Activated CD4-positive, alpha-beta T cell treated with anti-CD3 and anti-CD28 coated beads for 48 hours (primary cell): ENCODE measurements around the gene BCOR.

Experiments used
- DNase-seq: peaks from one replicate; pipeline ENCODE4 v3.0.0-alpha.2; 2020

BCOR gene

GRCh38 chrX:40061871-40062524, 35.8 kb downstream of the BCOR start:
- no peak for DNase-seq

DNA sequence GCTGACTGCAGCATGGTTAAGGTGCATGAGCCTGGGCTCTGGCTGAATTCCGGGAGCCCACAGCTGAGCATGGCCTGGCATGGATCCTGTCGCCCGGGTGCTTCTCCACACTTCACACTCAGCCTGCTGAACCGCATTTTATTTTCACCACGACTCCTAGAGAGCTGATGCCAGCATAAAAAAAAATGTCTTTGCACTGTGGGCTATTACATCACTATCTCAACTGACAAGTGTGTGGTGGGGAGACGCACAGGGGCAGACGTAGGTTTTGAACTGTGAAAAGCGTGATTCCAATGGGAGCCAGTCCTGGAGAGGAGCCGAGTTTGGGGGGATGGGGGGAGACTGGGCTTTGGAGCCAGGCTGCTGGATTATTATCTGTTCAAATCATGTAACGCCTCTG, 36.8 kb downstream of the BCOR start:
- DNase-seq, result no peak

GRCh38 chrX:40060356-40060845, 37.4 kb downstream of the BCOR start:
- no peak for DNase-seq

- no peak for DNase-seq
These were observed 39.0 kb downstream of the BCOR start for GRCh38 chrX:40058719-40059118.

DNA sequence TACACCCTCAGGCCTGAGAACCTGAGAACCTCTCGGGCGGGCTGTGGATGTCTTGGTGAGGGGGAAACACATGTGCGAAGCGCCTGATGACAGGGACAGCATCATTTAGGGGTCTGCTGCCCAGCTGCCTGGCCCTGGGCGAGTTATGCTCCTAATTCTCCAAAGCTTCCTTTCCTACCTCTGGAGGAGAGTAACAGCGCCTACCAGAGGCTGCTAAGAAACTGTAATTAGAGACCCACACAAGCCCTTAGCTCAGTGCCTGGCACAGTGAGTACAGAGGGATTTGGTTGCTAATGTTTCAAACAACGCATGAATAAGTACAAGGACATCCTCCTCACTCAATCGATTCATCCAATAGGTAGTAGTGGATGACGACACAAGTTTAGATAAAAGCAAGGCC, 40.4 kb downstream of the BCOR start:
- no peak for DNase-seq

- DNase-seq, result no peak
These were observed 41.3 kb downstream of the BCOR start for GRCh38 chrX:40056420-40056819.

GRCh38 chrX:40055495-40055894, 42.3 kb downstream of the BCOR start:
- no peak for DNase-seq

DNA sequence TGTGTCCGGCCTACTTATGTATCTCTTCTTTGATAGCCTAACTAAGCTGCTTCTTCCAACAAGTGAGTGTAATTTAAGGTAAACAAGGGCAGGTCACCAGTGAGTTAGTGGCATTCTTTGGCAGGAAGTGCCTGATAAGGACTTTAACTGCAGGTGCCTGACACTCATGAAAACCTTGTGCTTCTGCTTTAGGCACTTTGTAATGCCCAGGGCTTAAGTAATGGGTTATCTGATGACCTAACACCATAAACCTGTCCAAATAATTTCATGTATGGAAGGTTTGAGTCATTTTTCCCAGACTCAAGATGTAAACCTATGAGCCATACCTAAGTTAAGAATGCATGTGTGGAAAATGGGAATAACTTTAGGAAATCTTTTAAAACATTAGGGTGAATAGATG, 43.0 kb downstream of the BCOR start:
- no peak for DNase-seq

DNA sequence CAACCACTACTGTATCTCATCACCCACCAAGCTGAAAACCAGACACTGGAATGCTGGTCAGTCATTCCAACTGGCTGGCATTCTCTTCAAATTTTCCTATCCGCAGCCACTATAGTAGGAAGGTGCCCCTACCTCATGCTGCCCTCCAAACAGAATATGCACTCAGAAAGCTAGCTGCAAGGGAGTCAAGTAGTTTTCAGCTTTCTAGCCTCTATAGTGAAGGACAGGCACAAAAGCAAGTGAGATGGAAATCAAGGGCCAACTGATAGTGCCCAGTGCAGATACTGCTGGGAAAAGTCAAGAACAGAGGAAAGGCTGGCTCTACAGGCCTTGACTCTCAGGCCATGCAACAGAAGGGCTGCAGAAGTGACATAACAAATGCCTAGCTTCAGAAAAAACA, 47.2 kb downstream of the BCOR start:
- no peak for DNase-seq

DNA sequence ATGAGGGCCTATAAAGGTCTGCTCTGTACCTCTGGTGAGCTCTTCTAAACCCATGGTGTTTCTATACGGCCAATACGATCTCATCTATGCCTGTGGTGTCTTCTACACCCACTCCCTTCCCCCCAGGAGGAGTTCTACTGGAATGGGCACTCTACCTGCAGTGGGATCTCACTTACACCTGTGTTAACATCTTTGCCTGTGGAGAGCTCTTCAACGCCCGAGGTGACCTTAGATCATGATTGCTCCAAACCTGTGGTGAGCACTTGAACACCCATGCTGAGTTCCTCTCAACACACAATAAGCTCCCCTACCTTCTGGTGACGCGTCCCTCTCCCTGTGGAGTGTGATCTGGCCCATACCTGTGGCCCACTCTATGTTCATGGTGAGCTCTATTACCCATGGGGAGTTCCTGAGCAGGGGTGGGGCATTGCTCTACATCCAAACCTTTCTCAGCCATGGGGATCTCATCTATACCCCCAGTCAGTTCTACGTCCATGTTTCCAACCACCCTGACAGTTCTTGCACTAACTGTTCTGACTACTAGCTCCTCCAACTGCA, 48.6 kb downstream of the BCOR start:
- DNase-seq, result no peak

DNA sequence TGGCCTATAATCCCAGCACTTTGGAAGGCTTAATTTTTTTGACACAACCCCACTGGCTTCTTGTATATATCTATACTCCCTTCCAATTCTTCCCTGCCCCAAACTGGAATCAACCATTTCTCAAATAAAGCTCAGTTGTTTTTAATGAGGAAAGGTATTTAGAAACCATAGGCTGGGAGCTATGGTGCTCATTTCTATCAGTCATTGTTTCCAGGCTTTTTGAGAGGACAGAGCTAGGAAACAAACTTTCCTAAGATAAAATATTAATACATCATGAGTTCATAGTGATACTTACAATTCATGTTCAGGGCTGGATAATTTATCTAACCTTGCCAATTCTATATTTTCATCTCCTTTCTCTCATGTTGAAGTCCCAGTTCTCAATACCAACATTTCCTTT, 50.3 kb downstream of the BCOR start:
- DNase-seq, result no peak

GRCh38 chrX:40043895-40044294, 53.9 kb downstream of the BCOR start:
- DNase-seq, result no peak

DNA sequence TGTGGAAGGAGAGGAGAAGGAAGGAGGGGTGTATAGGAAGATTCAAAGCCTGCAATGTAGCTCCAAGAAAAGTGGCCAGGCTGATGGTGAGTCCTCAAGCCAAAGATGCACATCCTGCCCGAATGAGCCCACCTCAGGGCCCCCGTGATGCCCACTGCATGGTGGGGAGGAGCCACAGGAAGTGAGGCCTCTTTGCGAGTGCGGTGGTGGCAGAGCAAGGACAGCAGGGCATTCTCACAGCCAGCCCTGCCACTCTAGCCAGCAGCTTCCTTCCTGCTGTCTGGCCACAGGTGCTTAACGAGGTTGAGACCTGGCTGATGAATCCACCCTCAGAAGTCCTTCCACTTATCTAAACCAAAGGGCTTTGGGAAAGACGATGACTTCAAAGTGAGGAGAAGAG, 55.8 kb downstream of the BCOR start:
- no peak for DNase-seq

- DNase-seq, result no peak
These were observed 56.9 kb downstream of the BCOR start for GRCh38 chrX:40040686-40041461.

DNA sequence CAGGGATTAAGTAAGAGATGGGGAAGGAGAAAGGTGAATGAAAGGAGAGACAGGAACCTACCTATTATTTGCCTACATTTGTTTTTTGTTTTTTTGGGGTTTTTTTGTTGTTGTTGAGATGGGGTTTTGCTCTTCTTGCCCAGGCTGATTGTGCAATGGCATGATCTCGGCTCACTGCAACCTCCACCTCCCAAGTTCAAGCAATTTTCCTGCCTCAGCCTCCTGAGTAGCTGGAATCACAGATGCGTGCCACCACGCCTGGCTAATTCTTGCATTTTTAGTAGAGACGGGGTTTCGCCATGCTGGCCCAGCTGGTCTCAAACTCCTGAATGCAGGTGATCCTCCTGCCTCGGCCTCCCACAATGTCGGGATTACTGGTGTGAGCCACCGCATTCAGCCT, 57.9 kb downstream of the BCOR start:
- DNase-seq, result no peak

DNA sequence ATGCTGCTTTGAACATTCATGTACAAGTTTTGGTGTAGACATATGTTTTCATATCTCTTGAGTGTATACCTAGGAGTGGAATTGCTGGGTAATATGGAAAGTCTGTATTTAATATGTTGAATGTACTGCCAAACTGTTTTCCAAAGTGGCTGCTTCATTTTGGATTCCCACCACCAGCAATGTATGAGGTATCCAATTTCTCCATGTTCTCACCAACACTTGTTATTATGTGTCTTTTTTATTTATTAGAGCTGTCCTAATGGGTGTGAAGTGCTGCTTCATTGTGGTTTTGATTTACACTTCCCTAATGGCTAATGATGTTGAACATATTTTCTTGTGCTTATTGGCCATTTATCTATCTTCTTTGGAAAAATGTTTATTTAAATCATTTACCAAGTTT, 60.4 kb downstream of the BCOR start:
- no peak for DNase-seq

GRCh38 chrX:40035726-40036125, 62.0 kb downstream of the BCOR start:
- DNase-seq, result no peak

- no peak for DNase-seq
These were observed 65.8 kb downstream of the BCOR start for GRCh38 chrX:40031911-40032310.

DNA sequence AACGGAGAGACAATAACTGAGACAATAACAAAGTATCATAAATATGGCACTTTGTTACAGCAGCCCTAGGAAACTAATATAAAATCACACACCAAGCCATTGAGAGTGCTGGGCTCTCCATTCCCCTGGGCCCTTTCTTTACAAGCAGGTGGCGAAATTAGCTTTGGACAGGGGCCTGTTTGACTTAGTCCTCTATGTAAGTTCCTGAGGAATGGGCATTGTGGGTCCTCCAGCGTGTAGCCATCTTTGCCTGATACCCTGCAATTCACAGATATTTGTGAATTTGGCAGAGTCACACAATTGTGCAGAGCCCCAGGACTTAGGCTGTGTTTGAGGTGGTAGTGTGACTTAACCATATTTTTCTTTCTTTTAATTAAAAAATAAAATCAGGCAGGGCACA, 67.6 kb downstream of the BCOR start:
- no peak for DNase-seq

GRCh38 chrX:40022421-40022820, 75.3 kb downstream of the BCOR start:
- no peak for DNase-seq

DNA sequence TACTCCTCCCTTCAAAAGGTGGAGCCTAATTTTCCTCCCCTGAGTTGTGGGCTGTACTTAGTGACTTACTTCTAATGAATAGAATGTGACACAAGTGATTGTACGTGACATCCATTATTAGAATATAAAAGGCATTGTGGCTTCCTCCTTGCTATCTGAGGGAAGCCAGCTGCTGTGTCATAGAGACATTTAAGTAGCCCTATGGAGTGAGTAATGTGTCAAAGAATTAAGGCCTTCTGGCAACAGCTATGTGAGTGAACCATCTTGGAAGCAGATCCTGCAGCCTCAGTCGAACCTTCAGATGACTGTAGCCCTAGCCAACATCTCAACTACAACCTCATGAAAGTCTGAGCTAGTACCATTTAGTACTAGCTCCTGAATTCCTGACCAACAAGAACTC, 76.1 kb downstream of the BCOR start:
- DNase-seq, result no peak

- no peak for DNase-seq
These were observed 78.2 kb downstream of the BCOR start for GRCh38 chrX:40019541-40019940.

- DNase-seq, result no peak
These were observed 79.7 kb downstream of the BCOR start for GRCh38 chrX:40018041-40018440.

DNA sequence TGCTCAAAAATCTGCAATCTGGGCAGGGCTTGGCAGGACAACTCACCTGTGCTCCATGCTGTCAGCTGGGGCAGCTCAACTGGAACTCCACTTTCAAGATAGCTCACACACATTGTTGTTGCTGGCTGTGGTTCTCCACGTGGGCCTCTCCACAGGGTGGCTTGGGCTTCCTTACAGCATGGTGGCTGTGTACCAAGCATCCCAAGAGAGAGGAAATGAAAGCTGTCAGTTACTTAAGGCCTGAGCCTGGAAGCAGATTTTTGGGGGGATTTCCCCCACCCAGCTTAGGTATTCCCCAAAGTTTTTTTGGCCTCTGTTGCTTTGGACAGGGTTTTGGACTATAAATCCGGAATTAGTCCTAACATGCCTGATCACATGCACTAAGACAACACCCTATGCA, 81.0 kb downstream of the BCOR start:
- DNase-seq, result no peak
